ENCODE data around the gene CAPRIN1.
"Not testable (repeated sequence)": the region's sequence is repeated elsewhere in the genome, so short reads cannot be mapped to it uniquely, and the experiment has no call there.

CAPRIN1 gene

DNA sequence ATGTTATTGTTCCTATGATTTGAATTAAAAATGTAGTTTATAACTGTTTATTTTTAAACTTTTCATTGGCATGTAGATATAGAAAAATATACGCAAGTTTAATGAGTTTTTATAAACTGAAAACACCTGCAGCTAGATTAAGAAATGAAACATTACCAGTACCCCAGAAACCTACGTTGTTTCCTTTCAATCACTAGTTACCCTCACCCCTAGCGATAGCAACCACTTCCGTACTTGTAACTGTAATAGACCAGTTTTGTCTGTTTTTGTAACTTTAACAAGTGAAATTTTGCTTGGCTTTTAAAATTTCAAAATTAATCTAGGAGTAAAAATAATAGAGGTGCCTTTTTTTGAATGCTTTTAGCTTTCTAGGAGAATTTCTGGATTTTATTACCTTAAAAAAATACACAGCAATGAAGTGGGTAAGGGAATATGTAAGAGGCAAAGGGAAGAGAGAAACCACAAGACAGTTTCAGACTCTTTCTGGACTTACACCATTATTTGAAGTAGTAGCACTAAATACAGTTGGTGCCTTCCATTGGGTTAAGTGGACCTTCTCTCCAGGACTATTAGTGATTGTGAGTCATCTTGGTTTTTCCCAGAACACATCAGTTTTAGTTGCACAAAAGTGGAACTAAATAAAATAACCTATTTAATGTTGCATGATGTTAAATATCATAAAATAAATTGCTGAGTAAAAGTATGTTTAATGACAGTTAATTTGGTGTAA lies 35.2 kb downstream of the CAPRIN1 start:
- DNase-seq (ENCODE audit: low spot score): no peak

DNA sequence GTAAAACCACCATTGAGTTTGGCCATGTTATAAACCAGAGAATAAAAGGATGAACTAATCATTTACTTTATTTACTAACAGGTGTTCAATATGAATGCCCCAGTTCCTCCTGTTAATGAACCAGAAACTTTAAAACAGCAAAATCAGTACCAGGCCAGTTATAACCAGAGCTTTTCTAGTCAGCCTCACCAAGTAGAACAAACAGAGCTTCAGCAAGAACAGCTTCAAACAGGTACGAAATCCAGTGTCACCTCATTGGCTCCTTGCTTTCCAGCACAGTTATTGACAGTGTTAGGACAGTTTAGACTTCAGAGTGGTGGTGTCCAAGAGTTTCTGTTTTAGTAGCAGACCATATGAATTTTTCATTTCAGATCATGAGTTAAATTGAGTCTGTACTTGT lies 40.3 kb downstream of the CAPRIN1 start:
- DNase-seq (ENCODE audit: low spot score): no peak

DNA sequence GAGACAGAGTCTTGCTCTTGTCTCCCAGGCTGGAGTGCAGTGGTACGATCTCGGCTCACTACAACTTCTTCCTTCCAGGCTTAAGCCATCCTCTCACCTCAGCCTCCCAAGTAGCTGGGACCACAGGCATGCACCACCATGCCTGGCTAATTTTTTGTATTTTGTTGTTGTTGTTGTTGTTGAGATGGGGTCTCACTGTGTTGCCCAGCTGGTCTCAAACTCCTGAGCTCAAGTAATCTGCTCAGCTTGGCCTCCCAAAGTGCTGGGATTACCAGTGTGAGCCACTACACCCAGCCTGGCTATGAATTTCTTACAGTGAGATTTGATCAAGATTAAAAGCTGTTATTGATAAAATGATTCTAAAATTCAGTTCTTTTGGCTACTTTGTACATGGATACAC lies 43.4 kb downstream of the CAPRIN1 start:
- not testable (repeated sequence) for DNase-seq (ENCODE audit: low spot score)

DNA sequence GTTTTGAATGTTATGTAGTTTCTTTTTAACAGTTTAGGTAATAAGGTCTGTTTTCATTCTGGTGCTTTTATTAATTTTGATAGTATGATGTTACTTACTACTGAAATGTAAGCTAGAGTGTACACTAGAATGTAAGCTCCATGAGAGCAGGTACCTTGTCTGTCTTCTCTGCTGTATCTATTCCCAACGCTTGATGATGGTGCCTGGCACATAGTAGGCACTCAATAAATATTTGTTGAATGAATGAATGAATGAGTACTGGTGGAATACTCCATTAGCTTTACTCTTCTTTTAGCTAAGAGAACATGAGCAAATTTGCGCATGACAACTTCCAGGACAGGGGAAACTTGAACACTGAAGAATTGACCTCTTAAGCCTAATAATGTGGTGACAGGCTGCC lies 47.3 kb downstream of the CAPRIN1 start:
- DNase-seq (ENCODE audit: low spot score): no peak

DNA sequence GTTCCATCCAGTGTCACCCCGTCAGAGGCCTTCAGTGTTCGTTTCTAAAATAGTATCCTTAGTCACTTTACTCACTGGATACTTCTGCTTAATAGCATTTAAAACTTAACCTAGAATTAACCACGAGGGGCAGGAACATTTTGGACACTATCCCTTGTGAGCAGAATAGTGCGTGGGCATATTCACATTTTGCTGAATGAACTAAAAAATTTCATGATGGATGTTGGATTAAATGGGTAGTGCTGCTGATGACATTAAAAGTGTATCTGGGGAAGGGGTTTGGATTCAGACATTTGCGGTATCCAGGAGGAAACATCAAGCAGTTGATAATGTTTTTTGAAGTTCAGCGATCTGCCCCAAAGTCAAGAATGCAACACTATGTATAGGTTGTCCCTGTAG lies 53.1 kb downstream of the CAPRIN1 start:
- no peak for DNase-seq (ENCODE audit: low spot score)

DNA sequence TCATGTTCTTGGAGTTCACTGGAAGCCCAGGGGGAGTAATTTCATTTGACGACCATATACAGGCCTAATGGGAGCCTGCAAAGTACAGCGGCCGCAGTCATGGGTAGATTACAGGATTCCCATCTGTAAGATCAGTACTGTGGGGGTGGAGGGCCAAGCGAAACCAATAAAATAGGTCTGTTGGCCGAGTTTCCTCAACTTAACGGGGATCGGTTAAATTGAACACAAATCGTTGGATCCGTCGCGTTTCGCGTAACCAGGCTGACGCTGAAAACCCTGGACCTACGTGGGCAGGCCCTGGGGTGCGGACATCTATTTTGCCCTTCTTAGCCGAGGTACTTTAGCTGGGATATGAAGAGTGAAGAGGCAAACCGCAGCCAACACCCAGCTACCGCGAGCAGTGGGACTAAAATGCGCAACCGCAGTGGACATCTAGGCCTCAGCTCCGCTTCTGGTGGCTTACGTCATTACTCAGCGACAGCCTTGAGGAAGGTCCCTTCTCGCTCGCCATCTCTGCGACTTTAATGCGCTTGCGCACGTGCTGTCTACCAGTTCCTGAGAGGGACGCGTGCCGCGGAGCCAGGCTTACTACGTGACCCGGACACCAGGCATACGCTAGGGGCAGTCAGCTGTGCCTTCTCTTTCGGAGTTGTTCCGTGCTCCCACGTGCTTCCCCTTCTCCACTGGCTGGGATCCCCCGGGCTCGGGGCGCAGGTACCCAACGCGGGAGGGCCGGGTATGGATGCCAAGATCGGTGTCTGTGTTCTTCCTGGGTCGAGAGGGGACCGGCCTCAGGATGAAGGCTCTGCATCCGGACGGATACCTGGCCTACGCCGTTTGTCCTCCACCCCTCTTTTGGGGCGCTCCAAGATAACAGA lies 53.8 kb downstream of the CAPRIN1 start, which contains the start of gene NAT10:
Gene NAT10 (plus strand): TSS at position 551 of the 878 bp plus-strand sequence. CDS start 2,597 bp downstream, outside the sequence.
- DNase-seq (ENCODE audit: low spot score): peak; percentile 99

DNA sequence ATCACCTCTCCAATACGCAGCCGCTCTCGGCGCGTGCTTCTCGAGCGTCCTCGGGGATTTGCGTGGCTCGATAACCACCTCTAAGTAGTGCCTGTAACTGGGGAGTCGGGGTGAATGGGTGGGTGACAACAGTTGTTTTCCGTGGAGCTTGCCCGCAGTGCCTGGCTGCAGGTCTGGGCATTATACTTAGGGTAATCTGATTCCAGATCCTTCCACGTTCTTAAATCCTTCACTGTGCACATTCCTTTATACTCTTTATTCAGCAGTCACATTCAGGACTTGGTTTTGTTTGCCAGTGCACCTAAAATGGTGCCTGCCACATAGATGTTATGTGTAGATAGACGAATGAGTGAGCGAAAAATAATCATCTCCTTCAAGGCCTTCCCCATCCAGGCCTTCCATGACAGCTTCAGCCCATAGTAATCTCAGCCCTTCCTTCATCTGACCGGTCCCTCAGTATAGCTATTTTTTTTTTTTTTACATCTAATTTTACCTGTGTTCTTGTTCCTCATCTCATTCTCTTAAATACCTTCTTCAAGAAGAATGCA lies 54.5 kb downstream of the CAPRIN1 start:
- DNase-seq (ENCODE audit: low spot score): no peak

DNA sequence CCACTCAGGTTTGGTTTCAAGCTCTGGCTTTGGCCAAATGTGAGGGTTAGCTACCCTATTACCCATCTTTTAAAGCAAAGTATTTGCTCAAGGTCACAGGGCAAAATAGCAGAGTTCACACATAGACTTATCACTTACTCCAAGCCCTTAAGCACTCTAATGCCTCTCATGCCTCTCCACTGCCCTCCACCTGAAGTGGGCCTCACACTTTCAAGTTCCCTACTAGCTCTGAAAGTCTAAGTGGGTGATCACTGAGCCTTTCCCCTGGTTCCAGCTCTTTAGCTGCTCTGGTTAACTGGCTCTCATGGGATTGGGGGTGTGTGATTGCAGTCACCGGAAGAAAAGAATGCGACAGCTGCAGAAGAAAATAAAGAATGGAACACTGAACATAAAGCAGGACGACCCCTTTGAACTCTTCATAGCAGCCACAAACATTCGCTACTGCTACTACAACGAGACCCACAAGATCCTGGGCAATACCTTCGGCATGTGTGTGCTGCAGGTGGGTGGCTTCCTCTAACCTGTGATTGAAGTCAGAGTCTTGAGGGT lies 60.3 kb downstream of the CAPRIN1 start:
- DNase-seq (ENCODE audit: low spot score): no peak

DNA sequence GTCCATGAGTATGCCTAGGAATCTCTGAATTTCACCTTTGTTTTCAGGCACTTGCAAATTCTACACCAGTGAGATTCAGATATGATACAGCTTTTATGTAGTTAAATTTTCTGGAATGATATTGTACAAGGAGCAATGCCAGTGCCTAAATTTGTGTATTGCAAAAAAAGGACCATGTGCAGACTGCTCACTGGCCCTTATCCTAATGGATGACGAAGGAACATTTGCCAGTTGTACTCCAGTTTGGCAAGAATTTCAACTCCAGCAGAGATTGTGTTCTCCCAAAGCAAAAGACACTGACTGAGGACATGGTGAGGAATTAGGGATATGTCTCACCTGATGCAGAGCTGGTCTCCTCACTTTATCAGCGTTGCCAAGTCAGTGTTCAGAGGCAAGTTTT lies 62.5 kb downstream of the CAPRIN1 start:
- no peak for DNase-seq (ENCODE audit: low spot score)

DNA sequence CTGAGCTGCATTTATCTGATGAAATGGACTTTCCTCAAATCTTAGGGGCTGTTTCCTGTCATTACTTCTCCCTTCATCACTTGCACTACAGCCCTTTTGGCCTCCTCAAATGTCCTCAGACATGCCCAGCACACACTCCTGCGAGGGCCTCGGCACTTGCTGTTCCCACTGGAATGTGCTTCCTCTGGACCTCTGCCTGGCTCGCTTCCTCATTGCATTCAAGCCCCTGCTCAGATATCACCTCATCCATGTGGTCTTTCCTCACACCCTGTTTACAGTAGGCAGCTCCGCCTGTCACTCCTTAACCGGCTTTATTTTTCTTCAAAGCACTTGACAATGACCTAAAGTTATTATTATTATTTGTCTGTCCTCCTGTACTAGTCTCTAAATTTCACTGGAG lies 62.9 kb downstream of the CAPRIN1 start:
- no peak for DNase-seq (ENCODE audit: low spot score)

DNA sequence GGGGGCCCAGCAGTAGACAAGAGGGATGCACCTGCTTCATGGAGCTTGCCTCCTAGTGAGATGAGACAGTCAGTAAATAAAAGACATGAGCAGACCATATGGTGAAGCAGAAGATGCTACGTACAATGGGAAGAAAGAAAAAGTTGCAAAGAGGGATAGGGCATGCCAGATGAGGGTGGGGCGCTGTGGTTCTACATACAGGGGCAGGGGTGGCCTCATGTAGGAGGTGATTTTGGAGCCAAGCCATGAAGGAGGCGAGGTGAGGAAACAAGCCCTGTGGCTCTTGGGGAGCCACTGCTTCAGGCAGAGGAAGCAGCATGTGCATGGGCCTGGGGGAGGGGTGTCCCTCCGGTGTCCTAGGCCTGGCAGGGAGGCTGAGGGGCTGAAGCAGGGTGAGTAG lies 69.1 kb downstream of the CAPRIN1 start:
- DNase-seq (ENCODE audit: low spot score): no peak

DNA sequence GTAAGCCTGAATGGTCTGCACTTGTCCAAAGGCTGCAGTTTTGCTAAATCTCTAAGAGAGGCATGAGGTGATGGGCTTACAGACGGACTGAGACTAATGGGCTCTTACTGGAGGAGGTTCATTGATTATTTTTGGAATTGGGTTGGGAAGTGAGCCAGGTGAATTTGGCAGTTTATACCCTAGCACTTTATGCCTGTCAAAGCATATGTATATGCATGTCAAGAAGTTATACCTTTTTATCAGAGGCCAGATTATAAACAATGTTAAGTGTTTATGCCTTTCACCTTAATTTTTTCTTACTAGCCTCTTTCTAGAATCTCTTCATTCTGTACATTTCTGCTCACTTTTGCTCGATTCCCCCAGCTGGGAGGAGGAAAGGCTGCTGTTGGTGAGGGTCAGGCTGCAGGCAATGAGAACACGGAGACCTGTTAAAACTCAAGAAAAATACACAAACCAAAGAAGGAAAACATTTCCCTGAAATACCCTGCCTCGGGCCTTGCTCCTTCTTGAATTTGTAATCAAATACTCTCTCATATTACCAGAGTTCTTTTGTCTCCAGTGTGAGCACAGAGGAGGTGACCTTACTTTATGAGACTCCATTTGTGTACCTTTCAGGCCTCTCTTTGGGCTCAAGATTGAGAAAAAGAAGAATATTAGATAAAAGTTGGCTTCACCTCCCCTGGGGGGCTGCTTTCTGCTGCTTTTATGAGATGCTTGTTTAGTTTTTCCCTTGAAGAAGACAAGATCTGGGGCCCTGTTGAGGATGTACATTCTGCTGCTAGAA lies 73.5 kb downstream of the CAPRIN1 start:
- DNase-seq (ENCODE audit: low spot score): no peak

DNA sequence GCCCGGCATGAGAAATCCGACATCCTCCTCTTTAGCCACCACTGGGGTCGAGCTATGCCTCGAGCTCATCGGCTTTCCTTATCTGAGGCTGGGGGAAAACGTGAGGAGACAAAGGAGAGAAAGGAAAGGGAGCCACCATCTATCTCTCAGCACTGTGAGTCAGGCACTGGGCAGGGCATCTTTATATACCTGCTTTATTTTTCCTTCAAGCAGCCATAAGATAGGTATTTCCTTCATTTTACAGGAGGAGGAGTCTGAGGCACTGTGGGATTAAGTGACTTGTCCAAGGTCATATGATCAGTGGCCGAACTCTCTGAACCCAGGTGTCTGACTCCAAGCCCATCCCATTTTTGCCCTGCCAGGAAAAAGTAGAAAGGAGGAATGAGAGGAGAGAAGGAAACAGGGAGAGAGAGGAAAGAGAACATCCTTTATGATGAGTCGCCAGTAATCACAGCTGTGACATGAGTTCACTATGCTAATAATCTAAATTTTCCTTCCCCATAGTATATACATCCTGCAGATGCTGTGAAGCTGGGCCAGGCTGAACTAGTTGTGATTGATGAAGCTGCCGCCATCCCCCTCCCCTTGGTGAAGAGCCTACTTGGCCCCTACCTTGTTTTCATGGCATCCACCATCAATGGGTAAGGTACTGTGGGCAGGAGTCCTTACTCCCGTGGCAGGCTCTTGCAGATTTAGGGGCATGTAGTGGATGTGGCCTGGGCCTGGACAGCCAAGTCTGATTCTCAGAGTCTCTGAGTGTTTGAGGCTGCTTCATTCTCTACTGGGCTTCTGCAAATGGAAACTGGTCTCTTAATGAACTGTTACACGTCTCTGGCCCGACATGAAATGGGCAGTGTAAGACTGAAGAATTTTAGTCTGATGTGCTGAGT lies 75.7 kb downstream of the CAPRIN1 start:
- DNase-seq (ENCODE audit: low spot score): no peak

DNA sequence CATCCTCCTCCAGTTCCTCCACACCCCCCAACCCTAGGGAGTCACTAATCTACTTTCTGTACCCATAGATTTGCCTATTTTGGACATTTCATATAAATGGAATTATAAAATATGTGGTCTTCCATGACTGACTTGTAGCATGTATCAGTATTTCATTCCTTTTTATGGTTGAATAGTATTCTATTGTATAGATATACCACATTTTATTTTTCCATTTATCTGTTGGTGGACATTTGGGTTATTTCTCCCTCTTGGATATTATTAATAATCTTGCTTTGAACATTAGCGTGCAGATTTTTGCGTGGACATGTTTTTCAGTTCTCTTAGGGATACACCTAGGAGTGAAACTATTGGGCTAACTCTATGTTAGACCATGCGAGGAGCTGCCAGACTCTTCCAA lies 77.3 kb downstream of the CAPRIN1 start:
- DNase-seq (ENCODE audit: low spot score): no peak

DNA sequence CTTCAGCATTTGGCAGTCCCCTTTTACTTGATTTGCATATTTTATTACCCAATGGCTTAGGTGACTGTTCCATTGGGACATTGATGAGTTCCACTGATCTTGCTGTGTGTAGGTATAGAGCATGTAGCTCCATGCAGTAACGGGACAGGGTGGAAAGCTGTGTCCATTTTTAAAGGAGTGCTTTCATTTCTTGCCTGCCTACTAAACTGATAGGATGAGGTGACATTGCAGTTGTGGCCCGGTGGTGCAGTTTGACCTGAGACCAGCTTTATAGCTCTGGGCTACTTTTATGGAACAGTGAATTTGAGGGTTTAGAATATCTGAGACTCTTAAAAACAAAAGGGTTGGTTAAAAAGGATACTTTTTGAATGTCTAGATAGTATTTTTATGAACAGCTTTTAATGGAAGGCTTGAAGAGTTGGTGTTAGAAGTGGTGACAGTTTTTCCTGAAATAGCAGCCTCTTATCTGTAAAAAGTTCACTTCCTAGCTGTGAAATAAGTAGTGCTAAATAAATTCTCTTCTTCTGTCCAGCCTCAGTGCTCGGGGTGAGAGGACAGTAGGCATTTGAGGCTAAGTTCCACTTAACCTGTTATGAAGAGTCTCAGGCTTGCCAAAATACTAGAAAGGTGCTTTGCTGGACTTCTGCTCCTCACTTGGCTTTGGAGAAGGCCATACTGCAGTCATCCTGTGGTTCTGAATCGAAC lies 80.9 kb downstream of the CAPRIN1 start:
- no peak for DNase-seq (ENCODE audit: low spot score)

DNA sequence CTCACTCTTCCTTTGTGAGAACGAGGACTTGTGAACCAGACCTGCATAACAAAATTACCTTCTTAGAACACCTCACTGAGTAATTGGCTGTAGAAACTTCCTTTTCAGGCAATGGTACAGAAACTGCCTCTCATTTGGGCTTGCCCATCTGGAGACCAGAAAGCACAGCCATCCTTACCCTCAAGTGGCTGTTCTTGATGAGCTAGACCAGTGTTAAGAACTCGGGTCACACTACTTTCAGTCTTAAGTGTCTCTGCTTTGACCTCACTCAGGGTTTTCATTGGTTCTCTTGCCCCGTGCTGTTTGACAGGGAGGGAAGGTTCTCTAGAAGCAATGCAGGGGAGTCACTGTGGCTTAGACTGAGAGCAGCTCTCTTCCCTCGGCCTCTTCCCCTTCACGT lies 83.2 kb downstream of the CAPRIN1 start:
- no peak for DNase-seq (ENCODE audit: low spot score)

DNA sequence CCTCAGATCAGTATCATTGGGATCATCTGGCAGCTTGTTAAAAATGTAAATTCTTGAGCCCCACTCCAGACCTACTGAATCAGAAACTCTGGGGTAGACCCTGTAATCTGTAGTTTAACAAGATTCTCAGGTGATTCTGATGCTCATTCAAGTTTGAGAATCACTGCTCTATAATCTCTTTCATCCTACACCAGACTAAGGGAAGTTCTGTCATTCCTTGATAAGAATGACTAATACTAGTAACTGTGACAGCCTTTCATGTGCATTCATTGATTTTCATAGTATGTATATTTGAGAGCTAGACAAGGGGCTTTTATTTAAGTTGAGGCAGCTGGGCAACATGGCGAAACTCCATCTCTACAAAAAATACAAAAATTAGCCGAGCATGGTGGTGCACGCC lies 83.9 kb downstream of the CAPRIN1 start:
- no peak for DNase-seq (ENCODE audit: low spot score)

DNA sequence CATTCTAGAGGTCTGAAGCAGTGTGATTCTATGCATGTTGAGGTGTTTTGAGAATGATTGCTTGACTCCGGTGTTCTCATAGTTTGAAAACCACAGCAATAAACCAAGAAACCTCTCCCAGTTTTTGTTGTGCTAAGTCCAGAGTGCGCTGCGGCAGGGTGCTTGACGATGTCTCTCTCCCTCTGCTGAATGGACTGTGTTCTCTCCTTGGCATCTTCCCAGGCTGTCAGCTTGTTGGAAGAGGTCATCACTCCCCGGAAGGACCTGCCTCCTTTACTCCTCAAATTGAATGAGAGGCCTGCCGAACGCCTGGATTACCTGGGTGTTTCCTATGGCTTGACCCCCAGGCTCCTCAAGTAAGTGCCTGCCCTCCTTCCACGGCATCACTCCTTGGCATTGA lies 84.9 kb downstream of the CAPRIN1 start:
- DNase-seq (ENCODE audit: low spot score): no peak

DNA sequence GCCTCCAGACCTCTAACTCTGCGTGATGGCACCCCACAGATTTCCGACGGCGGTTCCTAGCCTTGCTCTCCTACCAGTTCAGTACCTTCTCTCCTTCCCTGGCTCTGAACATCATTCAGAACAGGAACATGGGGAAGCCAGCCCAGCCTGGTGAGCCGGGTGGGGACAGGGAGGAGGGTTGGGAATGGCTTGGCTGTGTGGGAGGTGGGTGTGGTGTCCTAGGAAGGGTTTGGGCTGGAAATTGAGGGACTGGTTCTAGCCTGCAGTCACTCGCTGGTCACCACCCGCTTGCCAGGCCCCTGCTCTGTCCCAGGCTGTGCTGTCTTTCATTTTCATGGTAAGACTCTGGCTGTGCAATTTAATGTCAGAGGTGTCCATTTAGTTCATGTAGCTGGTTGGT lies 87.8 kb downstream of the CAPRIN1 start:
- DNase-seq (ENCODE audit: low spot score): no peak

DNA sequence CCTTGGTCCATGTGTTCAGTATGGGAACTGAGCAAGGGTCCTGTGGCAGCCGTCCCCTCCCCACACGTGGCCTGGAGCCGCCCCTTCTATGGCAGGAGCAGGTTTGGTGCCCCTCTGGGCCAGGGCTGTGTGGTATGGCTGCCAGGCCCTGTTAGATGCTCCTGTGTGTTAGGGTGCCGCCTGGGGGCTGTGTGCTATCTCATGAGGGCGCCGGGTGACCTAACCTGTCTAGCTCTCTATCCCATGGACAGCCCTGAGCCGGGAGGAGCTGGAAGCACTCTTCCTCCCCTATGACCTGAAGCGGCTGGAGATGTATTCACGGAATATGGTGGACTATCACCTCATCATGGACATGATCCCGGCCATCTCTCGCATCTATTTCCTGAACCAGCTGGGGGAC lies 88.6 kb downstream of the CAPRIN1 start:
- DNase-seq (ENCODE audit: low spot score): no peak
